HL-60 (cell line): ENCODE data around the gene PANX1.

Experiments used
- DNase-seq, 2 experiments: peaks; one replicate each; pipeline ENCODE4 v3.0.0-alpha.2; 2010 to 2020; ENCODE audit warnings: low read depth in 1 of 2, low spot score in 1 of 2
- H3K27ac ChIP-seq: fragments of 250-450 bp; sonication (Bioruptor Pico); replicated peaks from 2 replicates; pipeline ENCODE4 v1.5.1; 2020; ENCODE audit warnings: mild to moderate bottlenecking, moderate library complexity
- H3K27me3 ChIP-seq: fragments of 250-450 bp; sonication (Bioruptor Pico); 2 replicates; pipeline ENCODE4 v1.5.1; 2021; ENCODE audit warnings: mild to moderate bottlenecking, moderate library complexity; ENCODE audit not compliant: insufficient read depth, poor library complexity, severe bottlenecking
- H3K4me3 ChIP-seq: replicated peaks from 2 replicates; pipeline ENCODE4 v1.5.1; 2011; ENCODE audit warnings: mild to moderate bottlenecking, control low read depth, low read length; ENCODE audit not compliant: insufficient read depth
- GABPA ChIP-seq: IDR thresholded peaks from 2 replicates; pipeline ENCODE4 v1.6.1; 2012; ENCODE audit warnings: low read depth
- POLR2AphosphoS5 ChIP-seq: IDR thresholded peaks from 2 replicates; pipeline ENCODE4 v1.6.1; 2012; ENCODE audit warnings: low read depth
- SPI1 ChIP-seq: IDR thresholded peaks from 2 replicates; pipeline ENCODE4 v1.6.1; 2012; ENCODE audit warnings: low read depth, mild to moderate bottlenecking, borderline replicate concordance
- TF ChIP-seq, protein P1 (sequence below): IDR thresholded peaks from one replicate; pipeline ENCODE4 v1.5.1; 2011; ENCODE audit warnings: low read length, control low read depth, inconsistent platforms; ENCODE audit not compliant: insufficient read depth
- TF ChIP-seq, protein P2 (sequence below): IDR thresholded peaks from 2 replicates; pipeline ENCODE4 v1.6.1; 2012; ENCODE audit warnings: low read depth; ENCODE audit not compliant: insufficient replicate concordance

The PANX1 gene

GRCh38 chr11:94140154-94140655 lies 11.6 kb downstream of the PANX1 start:
- Histone ChIP-seq H3K27ac (no peak overlapping the region), H3K27me3 (no peaks in the 10 kb centered on the region), H3K4me3 (no peak overlapping the region)
- DNase-seq = no peak
- TF ChIP-seq SPI1 = no peak
- no peak for TF ChIP-seq GABPA
- TF ChIP-seq, protein P1, sequence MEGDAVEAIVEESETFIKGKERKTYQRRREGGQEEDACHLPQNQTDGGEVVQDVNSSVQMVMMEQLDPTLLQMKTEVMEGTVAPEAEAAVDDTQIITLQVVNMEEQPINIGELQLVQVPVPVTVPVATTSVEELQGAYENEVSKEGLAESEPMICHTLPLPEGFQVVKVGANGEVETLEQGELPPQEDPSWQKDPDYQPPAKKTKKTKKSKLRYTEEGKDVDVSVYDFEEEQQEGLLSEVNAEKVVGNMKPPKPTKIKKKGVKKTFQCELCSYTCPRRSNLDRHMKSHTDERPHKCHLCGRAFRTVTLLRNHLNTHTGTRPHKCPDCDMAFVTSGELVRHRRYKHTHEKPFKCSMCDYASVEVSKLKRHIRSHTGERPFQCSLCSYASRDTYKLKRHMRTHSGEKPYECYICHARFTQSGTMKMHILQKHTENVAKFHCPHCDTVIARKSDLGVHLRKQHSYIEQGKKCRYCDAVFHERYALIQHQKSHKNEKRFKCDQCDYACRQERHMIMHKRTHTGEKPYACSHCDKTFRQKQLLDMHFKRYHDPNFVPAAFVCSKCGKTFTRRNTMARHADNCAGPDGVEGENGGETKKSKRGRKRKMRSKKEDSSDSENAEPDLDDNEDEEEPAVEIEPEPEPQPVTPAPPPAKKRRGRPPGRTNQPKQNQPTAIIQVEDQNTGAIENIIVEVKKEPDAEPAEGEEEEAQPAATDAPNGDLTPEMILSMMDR = no peak
- TF ChIP-seq, protein P2, sequence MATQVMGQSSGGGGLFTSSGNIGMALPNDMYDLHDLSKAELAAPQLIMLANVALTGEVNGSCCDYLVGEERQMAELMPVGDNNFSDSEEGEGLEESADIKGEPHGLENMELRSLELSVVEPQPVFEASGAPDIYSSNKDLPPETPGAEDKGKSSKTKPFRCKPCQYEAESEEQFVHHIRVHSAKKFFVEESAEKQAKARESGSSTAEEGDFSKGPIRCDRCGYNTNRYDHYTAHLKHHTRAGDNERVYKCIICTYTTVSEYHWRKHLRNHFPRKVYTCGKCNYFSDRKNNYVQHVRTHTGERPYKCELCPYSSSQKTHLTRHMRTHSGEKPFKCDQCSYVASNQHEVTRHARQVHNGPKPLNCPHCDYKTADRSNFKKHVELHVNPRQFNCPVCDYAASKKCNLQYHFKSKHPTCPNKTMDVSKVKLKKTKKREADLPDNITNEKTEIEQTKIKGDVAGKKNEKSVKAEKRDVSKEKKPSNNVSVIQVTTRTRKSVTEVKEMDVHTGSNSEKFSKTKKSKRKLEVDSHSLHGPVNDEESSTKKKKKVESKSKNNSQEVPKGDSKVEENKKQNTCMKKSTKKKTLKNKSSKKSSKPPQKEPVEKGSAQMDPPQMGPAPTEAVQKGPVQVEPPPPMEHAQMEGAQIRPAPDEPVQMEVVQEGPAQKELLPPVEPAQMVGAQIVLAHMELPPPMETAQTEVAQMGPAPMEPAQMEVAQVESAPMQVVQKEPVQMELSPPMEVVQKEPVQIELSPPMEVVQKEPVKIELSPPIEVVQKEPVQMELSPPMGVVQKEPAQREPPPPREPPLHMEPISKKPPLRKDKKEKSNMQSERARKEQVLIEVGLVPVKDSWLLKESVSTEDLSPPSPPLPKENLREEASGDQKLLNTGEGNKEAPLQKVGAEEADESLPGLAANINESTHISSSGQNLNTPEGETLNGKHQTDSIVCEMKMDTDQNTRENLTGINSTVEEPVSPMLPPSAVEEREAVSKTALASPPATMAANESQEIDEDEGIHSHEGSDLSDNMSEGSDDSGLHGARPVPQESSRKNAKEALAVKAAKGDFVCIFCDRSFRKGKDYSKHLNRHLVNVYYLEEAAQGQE = no peak
- no peak for TF ChIP-seq POLR2AphosphoS5

DNA sequence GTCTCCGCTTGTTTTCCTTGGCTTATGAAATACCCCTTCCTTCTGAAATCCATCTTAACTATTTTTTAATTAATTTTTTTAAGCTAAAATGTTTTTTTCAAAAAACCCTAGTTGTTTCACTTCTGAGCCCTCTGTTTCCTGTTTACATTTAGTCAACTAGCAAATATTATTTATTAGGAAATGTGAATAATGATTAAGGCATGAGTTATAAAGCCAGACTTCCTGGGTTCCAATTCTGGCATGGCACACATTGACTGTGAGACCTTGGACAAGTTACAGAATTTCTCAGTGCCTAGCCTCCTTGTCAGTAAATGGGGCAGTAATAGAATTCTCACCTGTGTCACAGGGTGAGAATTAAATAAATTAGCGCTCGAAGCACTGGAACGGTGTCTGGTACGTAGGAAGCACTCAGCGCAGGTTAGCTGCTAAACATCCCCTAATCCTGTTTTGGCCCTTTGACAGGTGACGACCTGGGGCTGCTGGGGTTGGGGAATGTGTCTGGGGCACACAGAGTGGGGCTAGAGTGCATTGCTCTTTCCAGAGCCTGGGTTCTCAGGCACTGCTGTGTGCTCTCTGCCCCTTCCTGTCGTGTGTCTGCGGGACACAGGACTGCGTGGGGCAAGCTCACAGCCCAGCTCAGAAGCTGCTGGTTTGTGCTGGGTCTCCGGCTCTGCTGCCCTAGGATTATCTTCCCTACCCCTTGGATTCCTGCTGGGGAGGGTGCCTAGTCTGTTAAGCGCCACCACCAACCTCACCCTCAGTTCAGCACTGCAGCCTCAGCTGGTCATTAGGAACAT lies 13.1 kb downstream of the PANX1 start:
- TF ChIP-seq, protein P1 = no peak
- TF ChIP-seq SPI1 = no peak
- no peak for TF ChIP-seq GABPA
- no peak for TF ChIP-seq POLR2AphosphoS5
- TF ChIP-seq, protein P2 = no peak
- H3K27ac ChIP-seq = no peak overlapping the region
- no peaks in the 10 kb centered on the region for H3K27me3 ChIP-seq
- DNase-seq = no peak
- no peak overlapping the region for H3K4me3 ChIP-seq

DNA sequence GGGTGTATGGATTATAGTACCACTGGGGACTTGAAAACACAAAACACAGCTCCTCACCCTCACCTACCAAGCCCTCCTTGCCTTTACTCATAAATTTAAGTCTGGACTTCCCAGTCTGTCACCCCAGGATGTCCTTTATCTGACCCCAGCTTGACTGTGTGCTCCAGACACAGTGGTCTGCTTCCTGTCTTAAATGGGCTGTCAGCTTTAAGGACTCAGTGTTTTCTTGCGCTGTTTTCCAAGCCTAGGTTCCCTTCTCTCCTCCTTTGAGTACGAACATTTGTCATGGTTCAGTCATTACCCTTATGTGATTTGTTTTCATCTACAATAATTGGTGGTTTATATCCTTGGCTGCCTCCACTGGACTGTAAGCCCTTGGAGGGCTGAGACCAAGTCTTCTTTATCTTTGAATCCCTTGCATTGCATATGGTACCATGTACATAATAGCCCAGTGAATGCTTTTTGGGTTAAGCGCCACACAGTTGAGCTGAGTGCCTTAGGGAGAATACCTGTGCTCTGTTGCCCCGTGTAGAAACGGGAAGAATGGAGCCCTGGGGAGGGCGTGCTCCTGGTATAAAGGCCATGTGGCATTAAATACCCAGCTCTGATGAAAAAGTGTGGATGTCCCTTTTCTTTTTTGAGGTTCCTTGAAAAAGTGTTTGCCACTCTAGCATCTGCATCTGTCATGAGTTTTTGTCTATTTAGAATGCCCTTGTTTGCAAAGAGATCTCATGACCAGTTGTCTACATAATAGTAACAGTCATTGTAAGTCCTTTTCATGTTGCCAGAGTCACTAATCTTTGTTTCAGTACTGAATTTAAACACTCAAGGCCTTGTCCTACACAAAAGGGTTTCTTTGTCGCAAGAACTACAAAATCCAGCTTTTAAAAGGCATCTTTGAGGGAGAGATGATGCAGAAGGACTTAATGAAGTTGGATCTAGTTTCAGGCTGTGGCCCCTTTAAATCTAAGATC lies 14.0 kb downstream of the PANX1 start:
- TF ChIP-seq GABPA = no peak
- TF ChIP-seq, protein P1 = no peak
- TF ChIP-seq POLR2AphosphoS5 = no peak
- no peak for TF ChIP-seq SPI1
- TF ChIP-seq, protein P2 = no peak
- H3K27ac ChIP-seq = no peak overlapping the region
- no peak for DNase-seq
- H3K4me3 ChIP-seq = no peak overlapping the region
- no peaks in the 10 kb centered on the region for H3K27me3 ChIP-seq
